ENCODE measurements around the gene YPEL5.

YPEL5 gene

GRCh38 chr2:30203156-30203555 is 56.3 kb downstream of the YPEL5 start:
- no peak for DNase-seq (ENCODE audit: low read depth in 2 of 2)

GRCh38 chr2:30204281-30204680 is 57.5 kb downstream of the YPEL5 start:
- DNase-seq (ENCODE audit: low read depth in 2 of 2) = no peak

- no peak for DNase-seq (ENCODE audit: low read depth in 2 of 2)
These were observed 58.6 kb downstream of the YPEL5 start for GRCh38 chr2:30205456-30205855.

GRCh38 chr2:30206461-30207430 is 59.9 kb downstream of the YPEL5 start:
- no peak for DNase-seq (ENCODE audit: low read depth in 2 of 2)

GRCh38 chr2:30208453-30208852 is 61.6 kb downstream of the YPEL5 start:
- no peak for DNase-seq (ENCODE audit: low read depth in 2 of 2)

GRCh38 chr2:30209227-30209626 is 62.4 kb downstream of the YPEL5 start:
- no peak for DNase-seq (ENCODE audit: low read depth in 2 of 2)
